Left lung (tissue), 10 donors: ENCODE results near the gene P3H3. TPM values are rescaled to one million over a fixed set of nuclear protein-coding genes. Genes with fewer than 3 reads are reported as not detected.

ENCODE experiments used
- ATAC-seq: fragments of 200-7000 bp; cut with Tn5 transposase; one replicate; pipeline ENCODE4 v1.9.1; 2020; ENCODE audit warnings: moderate library complexity
- DNase-seq, 4 donors: peaks; one replicate each; pipeline ENCODE4 v3.0.0-alpha.2; 2013 to 2020
- H3K27ac ChIP-seq, 2 donors: fragments of 200-600 bp; sonication (generic) in 1 of 2; one replicate each; pipeline versions ENCODE4 v1.5.0 to v1.8.0; 2020 to 2021
- H3K27me3 ChIP-seq, 2 donors: fragments of 200-600 bp; sonication (generic) in 1 of 2; one replicate each; pipeline versions ENCODE4 v1.5.0 to v1.8.0; 2020 to 2021
- H3K36me3 ChIP-seq, 2 donors: fragments of 200-600 bp; sonication (generic) in 1 of 2; one replicate each; pipeline versions ENCODE4 v1.5.0 to v1.8.0; 2020 to 2021
- H3K4me1 ChIP-seq, 2 donors: fragments of 200-600 bp; one replicate each; pipeline ENCODE4 v1.8.0; 2021
- H3K4me3 ChIP-seq, 2 donors: fragments of 200-600 bp; sonication (generic) in 1 of 2; one replicate each; pipeline versions ENCODE4 v1.5.0 to v1.8.0; 2020 to 2021; ENCODE audit warnings: mild to moderate bottlenecking in 1 of 2
- H3K9me3 ChIP-seq, 2 donors: fragments of 200-600 bp; sonication (generic) in 1 of 2; one replicate each; pipeline versions ENCODE4 v1.5.0 to v1.8.0; 2020 to 2021
- CTCF ChIP-seq, 2 donors: fragments of 200-600 bp; sonication (generic) in 1 of 2; IDR thresholded peaks; one replicate each; pipeline versions ENCODE4 v1.5.0 to v1.8.0; 2021; ENCODE audit warnings: antibody characterized with exemption in 2 of 2
- intact Hi-C, 2 donors: fragments of 100-400 bp; cut with DNase I; formaldehyde crosslinking; loops; one replicate each; pipeline versions ENCODE4 v1.11.2 to v1.14.2; 2022
- polyA plus RNA-seq, 6 donors: library from polyadenylated mRNA; unstranded; fragments of 120-200 nt; gene quantifications; one replicate each; pipeline ENCODE4 v1.2.1, GENCODE V29; 2013; ENCODE audit not compliant: insufficient read length in 6 of 6
- total RNA-seq, 2 donors: library from RNA; stranded (reverse); fragmentation: NEBNext Ultra II Directional; extraction: Animal tissue kit (Norgen Biotek cat#: 25700); gene quantifications; one replicate each; pipeline ENCODE4 v1.2.1, GENCODE V29; 2021
- donor health status: DM: no; HTN: yes; CAD: no.
- donor health status: DM: no; HTN: no; CAD: no.

P3H3 gene
- total and polyA plus RNA-seq, 8 donors, result 18.0 to 41.7 (median 22.3) TPM

- H3K27me3 ChIP-seq, result no peaks in the 10 kb centered on the region
- ATAC-seq (no peak), DNase-seq (no peak)
- peaks cover 0 to 11% of the 10 kb centered on the region in 2 donors for H3K36me3 ChIP-seq
- no peak overlapping the region for H3K4me3 ChIP-seq
- TF ChIP-seq CTCF (IDR thresholded peaks at IDR 0.05), result no peak
- H3K27ac ChIP-seq, result no peak overlapping the region
- intact Hi-C loops, result no loop called here
- H3K9me3 ChIP-seq, result no peaks in the 10 kb centered on the region
- no peaks in the 10 kb centered on the region for H3K4me1 ChIP-seq
These were observed 29.1 kb upstream of the P3H3 start for GRCh38 chr12:6799147-6799546.

GRCh38 chr12:6807170-6807569, 21.0 kb upstream of the P3H3 start:
- no peak for DNase-seq

GRCh38 chr12:6809056-6809455, 19.2 kb upstream of the P3H3 start:
- TF ChIP-seq CTCF (IDR thresholded peaks at IDR 0.05), result no peak

More at GRCh38 chr12:6807170-6807569, 21.0 kb upstream of the P3H3 start:
- TF ChIP-seq CTCF (IDR thresholded peaks at IDR 0.05), result no peak
- Histone ChIP-seq H3K4me3 (no peak overlapping the region), H3K4me1 (no peaks in the 10 kb centered on the region), H3K27ac (no peak overlapping the region), H3K27me3 (no peaks in the 10 kb centered on the region), H3K36me3 (peaks cover 0 to 10% of the 10 kb centered on the region in 2 donors), H3K9me3 (no peaks in the 10 kb centered on the region)
- no peak for ATAC-seq
- intact Hi-C loops, result no loop called here

GRCh38 chr12:6810758-6811157, 17.4 kb upstream of the P3H3 start:
- TF ChIP-seq CTCF (IDR thresholded peaks at IDR 0.05), result no peak
- DNase-seq (no peak), ATAC-seq (no peak)
- Histone ChIP-seq H3K36me3 (no peaks in the 10 kb centered on the region), H3K9me3 (no peaks in the 10 kb centered on the region), H3K27me3 (no peaks in the 10 kb centered on the region), H3K27ac (no peak overlapping the region), H3K4me3 (no peak overlapping the region), H3K4me1 (no peaks in the 10 kb centered on the region)
- intact Hi-C loops, result no loop called here

More at GRCh38 chr12:6809056-6809455, 19.2 kb upstream of the P3H3 start:
- ATAC-seq (no peak), DNase-seq (no peak)
- intact Hi-C loops, result no loop called here
- H3K9me3 ChIP-seq, result no peaks in the 10 kb centered on the region
- H3K4me3 ChIP-seq, result no peak overlapping the region
- no peaks in the 10 kb centered on the region for H3K36me3 ChIP-seq
- H3K27ac ChIP-seq, result no peak overlapping the region
- H3K27me3 ChIP-seq, result no peaks in the 10 kb centered on the region
- no peaks in the 10 kb centered on the region for H3K4me1 ChIP-seq

GRCh38 chr12:6813363-6813762, 14.8 kb upstream of the P3H3 start:
- no peaks in the 10 kb centered on the region for H3K9me3 ChIP-seq
- H3K27ac ChIP-seq, result no peak overlapping the region
- DNase-seq (no peak), ATAC-seq (no peak)
- no peak for TF ChIP-seq CTCF (IDR thresholded peaks at IDR 0.05)
- intact Hi-C loops, result no loop called here
- H3K27me3 ChIP-seq, result no peaks in the 10 kb centered on the region
- no peak overlapping the region for H3K4me3 ChIP-seq
- peaks cover 0 to 3% of the 10 kb centered on the region in 2 donors for H3K4me1 ChIP-seq
- H3K36me3 ChIP-seq, result peaks cover 0 to 5% of the 10 kb centered on the region in 2 donors
